RWPE2 (cell line): ENCODE data around the gene ADAM8.

Experiments
- ATAC-seq: fragments of 200-7000 bp; cut with Tn5 transposase; 3 replicates; pipeline ENCODE4 v1.9.1; 2021; ENCODE audit warnings: low read depth
- DNase-seq: peaks from one replicate; pipeline ENCODE4 v3.0.0-alpha.2; 2020; ENCODE audit warnings: low spot score
- H3K27ac ChIP-seq: fragments of 450-650 bp; 2 replicates; pipeline ENCODE4 v1.5.1; 2017; ENCODE audit warnings: mild to moderate bottlenecking; ENCODE audit not compliant: poor library complexity, severe bottlenecking
- H3K27me3 ChIP-seq: fragments of 250-450 bp; sonication (Bioruptor Pico); 2 replicates; pipeline ENCODE4 v1.5.1; 2021; ENCODE audit warnings: mild to moderate bottlenecking, moderate library complexity; ENCODE audit not compliant: insufficient read depth, poor library complexity, severe bottlenecking
- H3K36me3 ChIP-seq: fragments of 250-450 bp; sonication (Bioruptor Pico); 2 replicates; pipeline ENCODE4 v1.5.1; 2020; ENCODE audit warnings: low read depth, mild to moderate bottlenecking, moderate library complexity
- H3K4me1 ChIP-seq: fragments of 250-450 bp; sonication (Bioruptor Pico); 2 replicates; pipeline ENCODE4 v1.5.1; 2021; ENCODE audit warnings: mild to moderate bottlenecking, moderate library complexity; ENCODE audit not compliant: insufficient read depth, poor library complexity, severe bottlenecking
- H3K4me3 ChIP-seq: fragments of 250-450 bp; sonication (Bioruptor Pico); 2 replicates; pipeline ENCODE4 v1.5.1; 2021; ENCODE audit warnings: mild to moderate bottlenecking, moderate library complexity; ENCODE audit not compliant: severe bottlenecking
- H3K9me3 ChIP-seq: fragments of 250-450 bp; sonication (Bioruptor Pico); 2 replicates; pipeline ENCODE4 v1.5.1; 2021; ENCODE audit warnings: mild to moderate bottlenecking, moderate library complexity; ENCODE audit not compliant: severe bottlenecking
- TF ChIP-seq, protein P1 (sequence below): fragments of 450-650 bp; IDR thresholded peaks from one replicate; pipeline ENCODE4 v1.5.1; 2017; ENCODE audit warnings: mild to moderate bottlenecking, moderate library complexity; ENCODE audit not compliant: poor library complexity, severe bottlenecking

The ADAM8 gene

DNA sequence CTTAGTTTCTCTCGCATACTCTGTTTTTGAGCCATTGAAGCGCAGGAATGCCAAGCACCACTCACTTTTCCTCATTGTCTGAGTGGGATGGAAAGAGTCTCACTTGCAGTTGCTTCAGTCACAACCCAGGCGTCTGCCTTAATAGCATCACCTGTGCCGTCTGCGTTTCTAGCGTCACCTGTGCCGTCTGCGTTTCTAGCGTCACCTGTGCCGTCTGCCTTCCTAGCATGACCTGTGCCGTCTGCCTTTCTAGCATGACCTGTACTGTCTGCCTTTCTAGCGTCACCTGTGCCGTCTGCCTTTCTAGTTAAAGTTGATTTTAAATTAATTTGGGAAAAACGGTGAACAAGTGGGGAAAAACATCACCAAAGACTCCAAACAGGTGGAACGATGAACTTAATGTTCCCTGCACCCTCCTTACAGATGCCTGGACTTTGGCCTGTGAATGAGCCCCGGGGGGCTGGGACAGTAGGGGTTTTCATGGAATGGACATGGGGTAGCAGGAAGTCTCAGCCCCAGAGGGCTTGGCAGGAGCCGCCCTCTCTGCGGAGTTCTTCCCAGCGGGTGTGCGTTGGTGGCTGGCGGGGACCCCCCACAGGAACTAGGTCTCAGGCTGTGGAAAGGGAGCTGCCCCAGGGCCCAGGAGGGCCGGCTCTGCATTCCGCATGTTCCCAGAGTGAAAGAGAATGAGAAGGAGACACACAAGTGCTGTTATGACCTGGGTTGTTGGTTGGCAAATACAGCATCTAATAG, 35.5 kb upstream of the ADAM8 start:
- H3K27ac ChIP-seq, result no peak overlapping the region
- TF ChIP-seq, protein P1, sequence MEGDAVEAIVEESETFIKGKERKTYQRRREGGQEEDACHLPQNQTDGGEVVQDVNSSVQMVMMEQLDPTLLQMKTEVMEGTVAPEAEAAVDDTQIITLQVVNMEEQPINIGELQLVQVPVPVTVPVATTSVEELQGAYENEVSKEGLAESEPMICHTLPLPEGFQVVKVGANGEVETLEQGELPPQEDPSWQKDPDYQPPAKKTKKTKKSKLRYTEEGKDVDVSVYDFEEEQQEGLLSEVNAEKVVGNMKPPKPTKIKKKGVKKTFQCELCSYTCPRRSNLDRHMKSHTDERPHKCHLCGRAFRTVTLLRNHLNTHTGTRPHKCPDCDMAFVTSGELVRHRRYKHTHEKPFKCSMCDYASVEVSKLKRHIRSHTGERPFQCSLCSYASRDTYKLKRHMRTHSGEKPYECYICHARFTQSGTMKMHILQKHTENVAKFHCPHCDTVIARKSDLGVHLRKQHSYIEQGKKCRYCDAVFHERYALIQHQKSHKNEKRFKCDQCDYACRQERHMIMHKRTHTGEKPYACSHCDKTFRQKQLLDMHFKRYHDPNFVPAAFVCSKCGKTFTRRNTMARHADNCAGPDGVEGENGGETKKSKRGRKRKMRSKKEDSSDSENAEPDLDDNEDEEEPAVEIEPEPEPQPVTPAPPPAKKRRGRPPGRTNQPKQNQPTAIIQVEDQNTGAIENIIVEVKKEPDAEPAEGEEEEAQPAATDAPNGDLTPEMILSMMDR, result no peak
- H3K27me3 ChIP-seq, result no peaks in the 10 kb centered on the region
- peaks cover under 1% of the 10 kb centered on the region for H3K4me1 ChIP-seq
- no peaks in the 10 kb centered on the region for H3K9me3 ChIP-seq
- H3K36me3 ChIP-seq, result peaks cover 11% of the 10 kb centered on the region; the same call in 1 of the 2 replicates
- H3K4me3 ChIP-seq, result no peak overlapping the region
- ATAC-seq (no peak), DNase-seq (peak; percentile 31)

DNA sequence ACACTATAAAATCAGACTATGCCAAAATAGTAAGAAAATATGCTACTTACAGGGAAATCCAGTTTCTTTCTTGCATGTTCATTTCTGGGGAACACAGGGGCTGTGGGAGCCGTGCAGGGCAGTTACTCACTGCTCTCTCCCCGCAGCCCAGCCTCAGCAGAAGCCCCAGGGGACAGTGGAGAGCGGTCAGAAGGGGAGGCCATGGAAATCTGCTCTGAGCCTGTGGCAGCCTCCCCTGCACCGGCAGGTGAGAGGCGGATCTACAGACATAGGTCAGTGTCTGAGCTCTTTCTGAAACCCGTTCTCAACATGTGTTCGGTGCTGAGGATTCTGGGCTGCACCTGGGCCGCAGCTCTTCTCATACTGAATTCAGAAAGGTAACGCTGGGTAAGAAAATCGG, 34.9 kb upstream of the ADAM8 start:
- DNase-seq (peak; percentile 23), ATAC-seq (no peak)
- peaks cover 3% of the 10 kb centered on the region for H3K4me1 ChIP-seq
- TF ChIP-seq, protein P1, result no peak
- H3K4me3 ChIP-seq, result no peak overlapping the region
- peaks cover 15% of the 10 kb centered on the region; the same call in 1 of the 2 replicates for H3K36me3 ChIP-seq
- H3K9me3 ChIP-seq, result no peaks in the 10 kb centered on the region
- no peaks in the 10 kb centered on the region for H3K27me3 ChIP-seq
- H3K27ac ChIP-seq, result no peak overlapping the region

DNA sequence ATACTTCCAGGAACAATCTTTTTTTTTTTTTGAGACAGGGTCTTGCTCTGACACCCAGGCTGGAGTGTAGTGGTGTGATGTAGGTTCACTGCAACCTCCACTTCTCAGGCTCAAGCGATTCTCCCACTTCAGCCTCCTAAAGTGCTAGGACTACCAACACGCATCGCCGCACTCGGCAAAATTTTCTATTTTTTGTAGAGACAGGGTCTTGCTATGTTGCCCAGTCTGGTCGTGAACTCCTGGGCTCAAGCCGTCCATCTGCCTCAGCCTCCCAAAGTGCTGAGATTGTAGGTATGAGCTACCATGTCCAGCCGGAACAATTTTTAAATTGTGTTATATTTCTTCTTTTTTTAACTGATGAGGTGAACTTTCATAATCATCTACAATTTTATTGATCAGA, 34.1 kb upstream of the ADAM8 start:
- DNase-seq, result no peak
- Histone ChIP-seq H3K4me1 (peaks cover 3% of the 10 kb centered on the region), H3K4me3 (no peak overlapping the region), H3K36me3 (peaks cover 17% of the 10 kb centered on the region), H3K27me3 (no peaks in the 10 kb centered on the region), H3K27ac (no peak overlapping the region), H3K9me3 (no peaks in the 10 kb centered on the region)
- TF ChIP-seq, protein P1, result no peak
- no peak for ATAC-seq

DNA sequence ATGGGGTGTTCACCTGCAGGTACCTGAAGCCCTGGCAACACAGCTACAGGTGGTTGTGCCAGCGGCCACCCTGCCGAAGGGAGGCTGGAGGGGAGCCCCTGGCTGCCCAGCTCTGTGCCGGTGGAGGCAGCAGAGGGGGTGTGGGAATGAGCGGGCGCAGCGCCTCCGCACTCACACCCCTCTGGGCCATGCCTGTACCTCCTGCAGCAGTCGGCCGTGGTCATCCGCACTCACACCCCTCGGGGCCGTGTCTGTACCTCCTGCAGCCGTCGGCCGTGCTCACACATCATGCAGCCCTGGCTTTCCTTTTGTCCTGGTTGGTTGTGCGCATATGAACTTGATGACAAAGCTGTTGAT, 33.7 kb upstream of the ADAM8 start:
- Histone ChIP-seq H3K9me3 (no peaks in the 10 kb centered on the region), H3K27ac (no peak overlapping the region), H3K4me3 (no peak overlapping the region), H3K36me3 (peaks cover 21% of the 10 kb centered on the region), H3K27me3 (no peaks in the 10 kb centered on the region), H3K4me1 (peaks cover 3% of the 10 kb centered on the region)
- TF ChIP-seq, protein P1, result no peak
- ATAC-seq, result no peak
- no peak for DNase-seq

DNA sequence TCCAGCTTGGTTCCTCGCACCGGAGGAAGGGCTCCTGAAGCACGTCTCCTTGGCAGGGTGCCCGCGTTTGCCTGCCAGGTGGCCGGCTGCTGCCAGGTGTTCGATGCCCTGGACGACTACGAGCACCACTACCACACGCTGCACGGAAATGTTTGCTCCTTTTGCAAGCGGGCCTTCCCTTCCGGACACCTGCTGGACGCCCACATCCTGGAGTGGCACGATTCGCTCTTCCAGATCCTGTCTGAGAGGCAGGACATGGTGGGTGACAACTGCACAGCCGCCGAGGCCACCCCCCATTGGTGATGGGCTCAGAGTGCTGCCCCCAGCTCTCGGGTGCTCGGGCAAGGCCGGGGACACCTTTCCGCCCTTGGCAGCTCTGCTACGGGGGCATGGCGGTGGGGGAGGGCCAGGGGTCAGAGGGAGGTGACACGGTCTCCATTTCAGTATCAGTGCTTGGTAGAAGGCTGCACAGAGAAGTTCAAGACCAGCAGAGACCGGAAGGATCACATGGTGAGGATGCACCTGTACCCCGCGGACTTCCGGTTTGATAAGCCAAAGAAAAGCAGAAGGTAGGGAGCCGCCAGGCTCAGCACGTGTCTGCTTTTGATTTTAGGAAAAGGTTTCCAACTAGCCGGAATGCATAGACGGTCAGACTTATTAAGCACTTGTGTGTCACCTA, 33.2 kb upstream of the ADAM8 start:
- Histone ChIP-seq H3K9me3 (no peaks in the 10 kb centered on the region), H3K4me1 (peaks cover 3% of the 10 kb centered on the region), H3K27me3 (no peaks in the 10 kb centered on the region), H3K27ac (peak overlapping the region; percentile 66), H3K4me3 (peak overlapping the region; percentile 97), H3K36me3 (peaks cover 22% of the 10 kb centered on the region)
- TF ChIP-seq, protein P1, result no peak
- no peak for ATAC-seq
- DNase-seq, result no peak
